Measurements from ENCODE around the gene LZTR1.

DNA sequence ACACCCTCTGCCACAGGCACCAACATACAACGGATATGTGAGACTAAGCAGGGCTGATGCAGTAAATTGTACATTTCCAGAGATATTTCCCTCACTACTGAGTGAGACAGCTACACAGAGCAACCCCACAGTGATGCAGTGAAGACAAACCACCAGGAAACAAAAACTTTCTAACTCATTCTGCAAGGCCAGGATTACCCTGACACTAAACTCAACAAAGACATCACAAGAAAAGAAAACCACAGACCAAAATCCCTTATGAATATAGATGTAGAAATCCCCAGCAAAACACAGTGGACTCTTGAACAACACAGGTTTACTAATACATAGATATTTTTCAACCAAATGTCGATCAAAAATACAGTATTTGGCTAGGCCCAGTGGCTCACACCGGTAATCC lies 51.8 kb downstream of the LZTR1 start:
- TF ChIP-seq, protein P1, sequence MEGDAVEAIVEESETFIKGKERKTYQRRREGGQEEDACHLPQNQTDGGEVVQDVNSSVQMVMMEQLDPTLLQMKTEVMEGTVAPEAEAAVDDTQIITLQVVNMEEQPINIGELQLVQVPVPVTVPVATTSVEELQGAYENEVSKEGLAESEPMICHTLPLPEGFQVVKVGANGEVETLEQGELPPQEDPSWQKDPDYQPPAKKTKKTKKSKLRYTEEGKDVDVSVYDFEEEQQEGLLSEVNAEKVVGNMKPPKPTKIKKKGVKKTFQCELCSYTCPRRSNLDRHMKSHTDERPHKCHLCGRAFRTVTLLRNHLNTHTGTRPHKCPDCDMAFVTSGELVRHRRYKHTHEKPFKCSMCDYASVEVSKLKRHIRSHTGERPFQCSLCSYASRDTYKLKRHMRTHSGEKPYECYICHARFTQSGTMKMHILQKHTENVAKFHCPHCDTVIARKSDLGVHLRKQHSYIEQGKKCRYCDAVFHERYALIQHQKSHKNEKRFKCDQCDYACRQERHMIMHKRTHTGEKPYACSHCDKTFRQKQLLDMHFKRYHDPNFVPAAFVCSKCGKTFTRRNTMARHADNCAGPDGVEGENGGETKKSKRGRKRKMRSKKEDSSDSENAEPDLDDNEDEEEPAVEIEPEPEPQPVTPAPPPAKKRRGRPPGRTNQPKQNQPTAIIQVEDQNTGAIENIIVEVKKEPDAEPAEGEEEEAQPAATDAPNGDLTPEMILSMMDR (IDR thresholded peaks at IDR 0.05) = no peak
- no peak for TF ChIP-seq EP300 (IDR thresholded peaks at IDR 0.05; ENCODE audit: low read depth)
- no peak for TF ChIP-seq POLR2A (IDR thresholded peaks at IDR 0.05)
- TF ChIP-seq POLR2AphosphoS5 (IDR thresholded peaks at IDR 0.05) = no peak

Data from transverse colon (tissue), 4 donors.